ENCODE data around the gene TMTC1. TPM values are rescaled to one million over a fixed set of nuclear protein-coding genes. Genes with fewer than 3 reads are reported as not detected.

Gene TMTC1
- total and polyA plus RNA-seq, 2 donors: 5.4 to 9.3 TPM

DNA sequence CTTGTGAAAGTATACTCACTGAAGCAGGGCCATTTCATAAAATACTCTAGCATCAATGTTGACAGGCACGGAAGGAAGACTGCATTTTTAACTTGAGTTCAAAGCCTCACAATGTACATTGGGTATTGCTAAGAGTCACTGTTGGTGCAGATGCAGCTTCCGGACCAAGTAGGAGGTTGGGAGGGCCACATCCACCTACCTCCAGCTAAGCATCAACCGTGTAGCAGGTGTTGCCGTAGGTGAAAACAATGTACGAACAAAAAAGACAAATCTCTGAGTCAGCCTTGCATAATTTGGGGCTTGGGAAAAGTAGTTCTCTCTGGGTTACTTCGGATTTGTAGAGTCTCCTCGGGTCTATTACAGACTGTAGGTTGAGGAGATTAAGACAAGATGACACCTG, 48.1 kb downstream of the TMTC1 start:
- H3K27me3 ChIP-seq (ENCODE audit: control insufficient read depth in 2 of 2, insufficient read depth in 1 of 2, low read length in 1 of 2): no peaks in the 10 kb centered on the region
- no peak overlapping the region for H3K27ac ChIP-seq (ENCODE audit: low read depth in 1 of 2, low read length in 1 of 2)
- DNase-seq (ENCODE audit: low read depth in 6 of 9, low spot score in 9 of 9): no peak
- no peaks in the 10 kb centered on the region for H3K4me1 ChIP-seq (ENCODE audit: control insufficient read depth in 2 of 2, insufficient read depth in 2 of 2, low read length in 2 of 2)
- no peaks in the 10 kb centered on the region for H3K9me3 ChIP-seq (ENCODE audit: control insufficient read depth in 2 of 2, insufficient read depth in 1 of 2, low read length in 1 of 2)
- no peak overlapping the region for H3K4me3 ChIP-seq (ENCODE audit: low read length in 2 of 2)
- no peaks in the 10 kb centered on the region for H3K36me3 ChIP-seq (ENCODE audit: control insufficient read depth in 2 of 2, insufficient read depth in 2 of 2, low read length in 1 of 2)
- 80% methylated on average over 7 of the region's 7 CpGs for WGBS

DNA sequence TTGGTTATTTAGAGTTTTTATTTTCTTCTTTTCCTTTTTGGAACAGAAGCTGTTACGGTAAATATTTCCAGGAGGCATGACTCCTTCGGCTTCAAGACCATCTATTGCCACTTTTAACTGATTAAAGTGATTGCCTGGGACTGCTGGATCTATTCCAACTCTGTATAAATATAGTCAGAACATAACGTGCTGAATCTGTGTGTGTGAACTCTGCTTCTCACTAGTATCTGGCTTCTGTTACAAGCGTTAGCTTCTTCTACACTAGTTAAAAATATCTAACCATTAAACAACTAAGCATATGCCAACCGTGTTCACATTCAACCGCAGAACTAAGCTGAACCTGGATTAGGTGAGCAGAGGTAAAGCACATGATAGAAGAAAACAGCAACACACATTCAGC, 49.0 kb downstream of the TMTC1 start:
- no peak overlapping the region for H3K27ac ChIP-seq (ENCODE audit: low read depth in 1 of 2, low read length in 1 of 2)
- WGBS: 80% methylated on average over 6 of the region's 6 CpGs
- H3K4me1 ChIP-seq (ENCODE audit: control insufficient read depth in 2 of 2, insufficient read depth in 2 of 2, low read length in 2 of 2): no peaks in the 10 kb centered on the region
- no peak overlapping the region for H3K4me3 ChIP-seq (ENCODE audit: low read length in 2 of 2)
- no peaks in the 10 kb centered on the region for H3K36me3 ChIP-seq (ENCODE audit: control insufficient read depth in 2 of 2, insufficient read depth in 2 of 2, low read length in 1 of 2)
- H3K27me3 ChIP-seq (ENCODE audit: control insufficient read depth in 2 of 2, insufficient read depth in 1 of 2, low read length in 1 of 2): no peaks in the 10 kb centered on the region
- no peaks in the 10 kb centered on the region for H3K9me3 ChIP-seq (ENCODE audit: control insufficient read depth in 2 of 2, insufficient read depth in 1 of 2, low read length in 1 of 2)
- no peak for DNase-seq (ENCODE audit: low read depth in 6 of 9, low spot score in 9 of 9)

DNA sequence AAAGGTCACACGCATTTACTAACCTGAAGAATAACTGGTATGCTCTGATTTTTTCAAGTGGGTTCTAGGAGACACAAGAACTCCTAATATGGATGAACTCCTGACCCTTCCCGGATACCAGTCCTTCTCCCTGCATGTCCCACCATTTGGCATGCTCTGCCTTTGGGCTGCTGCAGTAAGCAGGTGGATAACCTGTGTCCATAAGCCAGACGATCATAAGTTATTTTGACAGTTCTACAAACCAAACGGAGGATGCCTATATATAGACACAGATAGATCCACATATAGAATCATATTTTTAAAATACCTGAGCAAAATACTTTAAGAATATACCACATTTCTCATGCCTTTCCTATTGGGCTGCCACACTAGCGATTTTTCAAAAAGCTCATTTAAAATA, 49.4 kb downstream of the TMTC1 start:
- H3K36me3 ChIP-seq (ENCODE audit: control insufficient read depth in 2 of 2, insufficient read depth in 2 of 2, low read length in 1 of 2): no peaks in the 10 kb centered on the region
- no peak for DNase-seq (ENCODE audit: low read depth in 6 of 9, low spot score in 9 of 9)
- H3K27me3 ChIP-seq (ENCODE audit: control insufficient read depth in 2 of 2, insufficient read depth in 1 of 2, low read length in 1 of 2): no peaks in the 10 kb centered on the region
- 81% methylated on average over 5 of the region's 5 CpGs for WGBS
- H3K27ac ChIP-seq (ENCODE audit: low read depth in 1 of 2, low read length in 1 of 2): no peak overlapping the region
- H3K4me1 ChIP-seq (ENCODE audit: control insufficient read depth in 2 of 2, insufficient read depth in 2 of 2, low read length in 2 of 2): no peaks in the 10 kb centered on the region
- no peaks in the 10 kb centered on the region for H3K9me3 ChIP-seq (ENCODE audit: control insufficient read depth in 2 of 2, insufficient read depth in 1 of 2, low read length in 1 of 2)
- H3K4me3 ChIP-seq (ENCODE audit: low read length in 2 of 2): no peak overlapping the region

DNA sequence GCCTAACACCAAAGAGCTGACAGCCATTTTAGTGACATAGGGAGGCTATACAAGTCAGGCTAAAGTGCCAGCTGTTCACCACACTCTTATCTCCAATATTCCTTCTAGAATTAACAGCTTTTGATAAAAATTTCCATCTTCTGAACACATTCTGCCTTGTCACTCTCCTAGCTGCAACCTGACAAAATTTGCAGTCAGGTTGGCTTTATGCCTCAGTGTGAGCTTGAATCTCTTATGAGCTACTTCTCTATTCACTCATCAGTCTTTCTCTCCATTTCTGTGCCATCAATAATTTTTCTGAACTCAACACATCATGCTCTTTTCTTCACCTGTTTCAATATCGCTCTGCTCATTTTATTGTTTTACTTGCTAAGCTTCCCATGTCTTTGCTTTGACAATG, 50.2 kb downstream of the TMTC1 start:
- H3K9me3 ChIP-seq (ENCODE audit: control insufficient read depth in 2 of 2, insufficient read depth in 1 of 2, low read length in 1 of 2): no peaks in the 10 kb centered on the region
- H3K27me3 ChIP-seq (ENCODE audit: control insufficient read depth in 2 of 2, insufficient read depth in 1 of 2, low read length in 1 of 2): no peaks in the 10 kb centered on the region
- no peaks in the 10 kb centered on the region for H3K4me1 ChIP-seq (ENCODE audit: control insufficient read depth in 2 of 2, insufficient read depth in 2 of 2, low read length in 2 of 2)
- no peak for DNase-seq (ENCODE audit: low read depth in 6 of 9, low spot score in 9 of 9)
- no peak overlapping the region for H3K4me3 ChIP-seq (ENCODE audit: low read length in 2 of 2)
- no peaks in the 10 kb centered on the region for H3K36me3 ChIP-seq (ENCODE audit: control insufficient read depth in 2 of 2, insufficient read depth in 2 of 2, low read length in 1 of 2)
- no peak overlapping the region for H3K27ac ChIP-seq (ENCODE audit: low read depth in 1 of 2, low read length in 1 of 2)
- WGBS: 95% methylated on average over 1 of the region's 1 CpG

DNA sequence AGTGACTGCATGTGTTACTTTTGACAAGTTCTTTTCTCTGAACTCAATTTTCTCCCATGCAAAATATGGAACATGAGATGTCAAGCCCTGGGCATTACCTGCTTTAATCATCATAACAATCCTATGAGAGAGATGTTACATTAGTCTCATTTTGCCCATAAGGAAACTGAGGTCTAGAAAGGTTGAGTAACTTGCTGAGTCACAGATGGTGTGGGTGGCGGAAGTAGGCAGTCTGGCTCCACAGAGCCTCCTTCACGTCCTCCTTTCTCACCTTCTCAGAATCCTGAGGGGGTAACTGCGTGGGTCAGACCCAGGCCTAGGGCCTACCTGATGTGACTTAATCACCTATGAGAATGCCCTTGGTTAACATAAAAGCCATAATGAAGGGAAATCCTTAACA, 50.7 kb downstream of the TMTC1 start:
- H3K4me3 ChIP-seq (ENCODE audit: low read length in 2 of 2): no peak overlapping the region
- no peaks in the 10 kb centered on the region for H3K27me3 ChIP-seq (ENCODE audit: control insufficient read depth in 2 of 2, insufficient read depth in 1 of 2, low read length in 1 of 2)
- H3K27ac ChIP-seq (ENCODE audit: low read depth in 1 of 2, low read length in 1 of 2): no peak overlapping the region
- no peaks in the 10 kb centered on the region for H3K36me3 ChIP-seq (ENCODE audit: control insufficient read depth in 2 of 2, insufficient read depth in 2 of 2, low read length in 1 of 2)
- H3K9me3 ChIP-seq (ENCODE audit: control insufficient read depth in 2 of 2, insufficient read depth in 1 of 2, low read length in 1 of 2): no peaks in the 10 kb centered on the region
- 86% methylated on average over 3 of the region's 3 CpGs for WGBS
- H3K4me1 ChIP-seq (ENCODE audit: control insufficient read depth in 2 of 2, insufficient read depth in 2 of 2, low read length in 2 of 2): no peaks in the 10 kb centered on the region
- DNase-seq (ENCODE audit: low read depth in 6 of 9, low spot score in 9 of 9): no peak

DNA sequence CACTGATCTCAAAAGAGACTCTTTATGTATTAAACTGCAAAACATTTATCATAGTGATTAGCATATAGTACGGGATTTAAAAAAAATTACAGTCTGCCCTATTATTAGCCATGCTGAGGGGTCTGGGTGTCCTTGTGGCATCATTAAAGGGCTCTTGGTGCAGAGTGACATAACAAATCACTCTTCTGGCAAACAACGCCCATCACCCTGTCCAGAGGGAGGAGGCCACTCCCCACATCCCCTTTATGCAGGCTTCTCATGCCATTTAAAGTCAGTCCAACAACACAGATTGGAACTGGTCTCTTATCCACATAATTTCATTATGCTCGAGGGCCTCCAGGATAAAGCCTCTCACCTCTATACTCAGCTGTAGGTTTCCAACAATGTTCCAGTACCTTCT, 51.1 kb downstream of the TMTC1 start:
- no peak overlapping the region for H3K27ac ChIP-seq (ENCODE audit: low read depth in 1 of 2, low read length in 1 of 2)
- DNase-seq (ENCODE audit: low read depth in 6 of 9, low spot score in 9 of 9): no peak
- H3K9me3 ChIP-seq (ENCODE audit: control insufficient read depth in 2 of 2, insufficient read depth in 1 of 2, low read length in 1 of 2): no peaks in the 10 kb centered on the region
- no peaks in the 10 kb centered on the region for H3K27me3 ChIP-seq (ENCODE audit: control insufficient read depth in 2 of 2, insufficient read depth in 1 of 2, low read length in 1 of 2)
- no peaks in the 10 kb centered on the region for H3K36me3 ChIP-seq (ENCODE audit: control insufficient read depth in 2 of 2, insufficient read depth in 2 of 2, low read length in 1 of 2)
- no peaks in the 10 kb centered on the region for H3K4me1 ChIP-seq (ENCODE audit: control insufficient read depth in 2 of 2, insufficient read depth in 2 of 2, low read length in 2 of 2)
- H3K4me3 ChIP-seq (ENCODE audit: low read length in 2 of 2): no peak overlapping the region
- 89% methylated on average over 3 of the region's 3 CpGs for WGBS

DNA sequence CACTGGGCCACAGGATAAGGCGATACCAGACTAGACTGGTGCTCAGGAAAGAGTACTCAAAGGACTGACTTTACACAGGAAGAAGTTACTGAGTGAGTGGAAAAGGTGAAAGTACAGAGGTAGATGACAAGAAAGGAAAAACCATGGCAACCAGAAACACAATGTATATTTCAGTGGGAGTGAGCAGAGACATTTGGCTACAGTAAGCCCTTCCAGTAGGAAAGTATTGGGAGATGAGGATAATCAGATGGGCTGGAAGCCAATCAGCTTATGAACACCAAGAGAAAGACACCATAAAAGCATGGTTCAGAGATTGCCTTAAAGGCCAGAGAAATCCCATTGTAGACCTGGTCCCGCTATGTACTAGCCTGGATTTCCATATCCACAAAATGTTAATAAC, 51.6 kb downstream of the TMTC1 start:
- no peak for DNase-seq (ENCODE audit: low read depth in 6 of 9, low spot score in 9 of 9)
- H3K9me3 ChIP-seq (ENCODE audit: control insufficient read depth in 2 of 2, insufficient read depth in 1 of 2, low read length in 1 of 2): no peaks in the 10 kb centered on the region
- H3K4me1 ChIP-seq (ENCODE audit: control insufficient read depth in 2 of 2, insufficient read depth in 2 of 2, low read length in 2 of 2): no peaks in the 10 kb centered on the region
- no peaks in the 10 kb centered on the region for H3K36me3 ChIP-seq (ENCODE audit: control insufficient read depth in 2 of 2, insufficient read depth in 2 of 2, low read length in 1 of 2)
- no peaks in the 10 kb centered on the region for H3K27me3 ChIP-seq (ENCODE audit: control insufficient read depth in 2 of 2, insufficient read depth in 1 of 2, low read length in 1 of 2)
- no peak overlapping the region for H3K27ac ChIP-seq (ENCODE audit: low read depth in 1 of 2, low read length in 1 of 2)
- 96% methylated on average over 2 of the region's 2 CpGs for WGBS
- H3K4me3 ChIP-seq (ENCODE audit: low read length in 2 of 2): no peak overlapping the region

DNA sequence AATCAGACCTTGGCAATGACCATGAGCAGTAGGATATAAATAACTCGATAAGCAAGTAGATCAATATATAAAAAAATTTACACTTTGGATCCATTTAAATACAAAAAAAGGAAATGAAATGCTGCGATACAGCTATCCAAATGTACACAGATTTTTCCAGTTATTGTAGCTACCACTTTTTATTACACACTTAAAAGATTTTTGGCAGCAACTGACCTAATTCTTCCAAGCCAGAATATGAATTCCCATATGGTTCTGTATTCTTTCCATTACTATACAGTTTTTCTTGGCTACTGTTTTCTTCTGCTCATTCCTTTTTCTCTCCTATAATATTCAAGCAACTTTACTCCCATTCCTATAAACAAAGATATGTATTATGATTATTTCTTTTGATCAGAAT, 52.2 kb downstream of the TMTC1 start:
- Histone ChIP-seq H3K9me3 (ENCODE audit: control insufficient read depth in 2 of 2, insufficient read depth in 1 of 2, low read length in 1 of 2) (no peaks in the 10 kb centered on the region), H3K4me3 (ENCODE audit: low read length in 2 of 2) (no peak overlapping the region), H3K36me3 (ENCODE audit: control insufficient read depth in 2 of 2, insufficient read depth in 2 of 2, low read length in 1 of 2) (no peaks in the 10 kb centered on the region), H3K4me1 (ENCODE audit: control insufficient read depth in 2 of 2, insufficient read depth in 2 of 2, low read length in 2 of 2) (no peaks in the 10 kb centered on the region), H3K27ac (ENCODE audit: low read depth in 1 of 2, low read length in 1 of 2) (no peak overlapping the region), H3K27me3 (ENCODE audit: control insufficient read depth in 2 of 2, insufficient read depth in 1 of 2, low read length in 1 of 2) (no peaks in the 10 kb centered on the region)
- WGBS: 93% methylated on average over 2 of the region's 2 CpGs
- no peak for DNase-seq (ENCODE audit: low read depth in 6 of 9, low spot score in 9 of 9)

DNA sequence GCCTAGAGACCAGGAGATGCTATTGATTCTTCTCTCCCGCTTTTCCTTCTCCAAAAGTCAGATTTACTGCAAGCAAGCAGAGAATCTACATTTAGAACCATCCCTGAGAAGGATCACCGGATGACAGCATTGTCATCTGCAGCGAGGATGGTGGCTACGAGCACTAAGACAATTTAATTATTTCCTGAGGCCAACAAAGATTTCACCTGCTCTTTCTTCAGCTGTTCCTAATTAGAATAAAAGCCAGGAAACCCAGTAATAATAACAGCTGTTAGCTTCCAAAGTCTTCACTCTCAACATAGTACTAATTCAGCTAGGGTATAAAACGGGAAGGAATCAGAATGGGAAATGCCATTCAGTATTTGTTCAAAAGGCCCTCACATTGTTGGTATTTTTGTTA, 53.3 kb downstream of the TMTC1 start:
- H3K27ac ChIP-seq (ENCODE audit: low read depth in 1 of 2, low read length in 1 of 2): no peak overlapping the region
- 86% methylated on average over 5 of the region's 5 CpGs for whole genome bisulfite sequencing

DNA sequence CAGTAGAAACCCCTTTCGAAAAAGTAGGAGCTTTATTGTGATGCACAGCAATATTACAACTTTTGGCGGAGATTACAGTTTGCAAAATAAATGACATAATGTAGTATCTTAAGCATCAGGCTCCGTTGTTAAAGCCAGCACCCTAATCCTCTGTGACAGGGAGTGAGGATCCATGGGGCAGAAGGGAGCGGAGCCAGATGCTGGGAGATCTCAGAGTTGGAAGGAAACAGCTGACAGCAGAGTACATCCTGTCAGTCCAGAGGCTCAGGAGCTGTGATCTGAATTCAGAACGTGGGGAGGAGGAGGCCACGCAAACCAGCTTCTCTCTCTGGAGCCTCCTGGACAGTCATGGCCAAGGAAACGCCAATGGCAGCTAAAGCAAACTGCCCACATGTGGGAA, 55.7 kb downstream of the TMTC1 start:
- no peak for DNase-seq (ENCODE audit: low read depth in 6 of 9, low spot score in 9 of 9)
- Histone ChIP-seq H3K9me3 (ENCODE audit: control insufficient read depth in 2 of 2, insufficient read depth in 1 of 2, low read length in 1 of 2) (no peaks in the 10 kb centered on the region), H3K27ac (ENCODE audit: low read depth in 1 of 2, low read length in 1 of 2) (no peak overlapping the region), H3K36me3 (ENCODE audit: control insufficient read depth in 2 of 2, insufficient read depth in 2 of 2, low read length in 1 of 2) (no peaks in the 10 kb centered on the region), H3K4me3 (ENCODE audit: low read length in 2 of 2) (no peak overlapping the region), H3K4me1 (ENCODE audit: control insufficient read depth in 2 of 2, insufficient read depth in 2 of 2, low read length in 2 of 2) (no peaks in the 10 kb centered on the region), H3K27me3 (ENCODE audit: control insufficient read depth in 2 of 2, insufficient read depth in 1 of 2, low read length in 1 of 2) (no peaks in the 10 kb centered on the region)
- 73% methylated on average over 7 of the region's 7 CpGs for WGBS

More for the DNA sequence above, 53.3 kb downstream of the TMTC1 start:
- Histone ChIP-seq H3K4me3 (ENCODE audit: low read length in 2 of 2) (no peak overlapping the region), H3K9me3 (ENCODE audit: control insufficient read depth in 2 of 2, insufficient read depth in 1 of 2, low read length in 1 of 2) (no peaks in the 10 kb centered on the region), H3K27me3 (ENCODE audit: control insufficient read depth in 2 of 2, insufficient read depth in 1 of 2, low read length in 1 of 2) (no peaks in the 10 kb centered on the region), H3K36me3 (ENCODE audit: control insufficient read depth in 2 of 2, insufficient read depth in 2 of 2, low read length in 1 of 2) (no peaks in the 10 kb centered on the region), H3K4me1 (ENCODE audit: control insufficient read depth in 2 of 2, insufficient read depth in 2 of 2, low read length in 2 of 2) (no peaks in the 10 kb centered on the region)
- no peak for DNase-seq (ENCODE audit: low read depth in 6 of 9, low spot score in 9 of 9)
